NCI-H526 treated with DMSO at 0.1 percent for 48 hours (cell line): ENCODE measurements around the gene PSMF1.
A peak's percentile ranks its signal among the peaks of the same experiment; 100 is the strongest.

Source experiments
- DNase-seq: peaks from one replicate; lab custom pipeline; 2025; lab: John Stamatoyannopoulos, UW

PSMF1 gene

GRCh38 chr20:1164871-1165270 lies 46.5 kb downstream of the PSMF1 start:
- no peak for DNase-seq

- no peak for DNase-seq
Measured at GRCh38 chr20:1165521-1165920, 47.1 kb downstream of the PSMF1 start.

- no peak for DNase-seq
Measured at GRCh38 chr20:1165941-1166340, 47.5 kb downstream of the PSMF1 start.

GRCh38 chr20:1166948-1167720 lies 48.7 kb downstream of the PSMF1 start:
- no peak for DNase-seq

GRCh38 chr20:1169224-1169623 lies 50.8 kb downstream of the PSMF1 start:
- DNase-seq, result no peak

GRCh38 chr20:1171461-1172093 lies 53.2 kb downstream of the PSMF1 start:
- DNase-seq, result no peak

- peak; percentile 22 for DNase-seq
Measured at GRCh38 chr20:1173698-1174097, 55.3 kb downstream of the PSMF1 start.

GRCh38 chr20:1174787-1175186 lies 56.4 kb downstream of the PSMF1 start:
- DNase-seq, result no peak

GRCh38 chr20:1177680-1178079 lies 59.3 kb downstream of the PSMF1 start:
- DNase-seq, result no peak

GRCh38 chr20:1178103-1178502 lies 59.7 kb downstream of the PSMF1 start:
- DNase-seq, result no peak

- DNase-seq, result no peak
Measured at GRCh38 chr20:1178623-1179022, 60.2 kb downstream of the PSMF1 start.

- no peak for DNase-seq
Measured at GRCh38 chr20:1180949-1181348, 62.5 kb downstream of the PSMF1 start.

GRCh38 chr20:1182106-1182505 lies 63.7 kb downstream of the PSMF1 start:
- DNase-seq, result no peak

- no peak for DNase-seq
Measured at GRCh38 chr20:1183153-1183552, 64.8 kb downstream of the PSMF1 start.

- DNase-seq, result no peak
Measured at GRCh38 chr20:1184260-1184637, 65.8 kb downstream of the PSMF1 start.

GRCh38 chr20:1184638-1185315 lies 66.4 kb downstream of the PSMF1 start, which contains the start of gene TMEM74B:
Gene TMEM74B (minus strand): TSS chr20:1184981. CDS start chr20:1183801, 1,180 bp downstream.
- peak; percentile 16 for DNase-seq

- peak; percentile 60 for DNase-seq
Measured at GRCh38 chr20:1185316-1185741, 66.9 kb downstream of the PSMF1 start.

GRCh38 chr20:1185790-1186334 lies 67.5 kb downstream of the PSMF1 start:
- DNase-seq, result peak; percentile 60

- no peak for DNase-seq
Measured at GRCh38 chr20:1186367-1186991, 68.1 kb downstream of the PSMF1 start.

GRCh38 chr20:1187605-1188171 lies 69.3 kb downstream of the PSMF1 start:
- peak; percentile 72 for DNase-seq

GRCh38 chr20:1188347-1188746 lies 69.9 kb downstream of the PSMF1 start:
- DNase-seq, result no peak

- DNase-seq, result no peak
Measured at GRCh38 chr20:1189827-1190226, 71.4 kb downstream of the PSMF1 start.
